NCI-H2227 treated with DMSO at 0.1 percent for 48 hours (cell line): ENCODE data around the gene SORL1-AS1.
"Not testable (repeated sequence)": the region's sequence is repeated elsewhere in the genome, so short reads cannot be mapped to it uniquely, and the experiment has no call there.

ENCODE experiments used
- DNase-seq: peaks from one replicate; lab custom pipeline; 2025; lab: John Stamatoyannopoulos, UW

SORL1-AS1 gene

DNA sequence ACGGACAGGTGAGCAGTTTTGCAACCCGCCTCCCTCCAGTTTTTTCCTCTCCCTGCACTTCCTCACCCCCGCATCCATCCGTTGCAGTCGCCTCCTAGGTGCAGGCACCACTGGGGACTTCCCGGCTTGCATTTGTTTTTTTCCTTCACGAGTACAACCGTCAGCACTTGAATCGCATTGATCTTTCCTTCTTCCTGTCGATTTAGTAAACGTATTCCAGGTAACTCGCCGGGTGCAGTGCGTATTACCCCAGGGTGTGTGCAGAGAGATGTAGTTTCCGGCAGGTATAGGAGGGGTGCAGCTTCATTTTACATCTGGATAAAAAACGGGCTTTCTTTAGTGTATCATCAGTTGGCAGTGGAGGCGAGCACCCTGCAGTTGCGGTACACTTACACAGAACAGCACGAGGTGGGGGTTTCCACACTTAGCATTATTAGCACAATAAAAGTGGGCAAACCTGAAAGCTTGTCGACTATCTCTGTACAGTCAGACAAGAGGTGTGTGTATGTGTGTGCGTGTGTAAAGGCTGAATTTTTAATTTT lies at the start of gene SORL1-AS1:
SORL1-AS1 (minus strand) TSS at position 359 of the 542 bp plus-strand sequence.
- DNase-seq, result peak; percentile 36

GRCh38 chr11:121500717-121501116 lies 48.0 kb upstream of the SORL1-AS1 start:
- DNase-seq, result no peak

DNA sequence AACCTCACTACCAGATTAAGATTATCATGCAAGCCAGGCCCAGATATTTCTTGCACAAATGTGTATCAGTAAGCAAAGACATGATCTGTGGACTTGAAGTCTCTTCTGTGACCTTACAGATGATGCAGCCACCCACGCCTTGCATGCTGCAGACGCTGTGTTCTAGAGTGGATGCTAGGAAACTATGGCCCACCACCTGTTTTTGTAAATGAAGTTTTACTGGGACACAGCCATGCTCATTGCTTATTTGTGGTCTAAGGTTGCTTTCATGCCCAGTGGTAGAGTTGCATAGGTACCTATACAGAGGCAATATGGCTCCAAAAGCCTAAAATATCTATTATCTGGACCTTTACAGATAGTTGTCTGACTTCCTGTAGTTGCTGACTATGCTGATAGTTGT lies 47.5 kb upstream of the SORL1-AS1 start:
- no peak for DNase-seq

DNA sequence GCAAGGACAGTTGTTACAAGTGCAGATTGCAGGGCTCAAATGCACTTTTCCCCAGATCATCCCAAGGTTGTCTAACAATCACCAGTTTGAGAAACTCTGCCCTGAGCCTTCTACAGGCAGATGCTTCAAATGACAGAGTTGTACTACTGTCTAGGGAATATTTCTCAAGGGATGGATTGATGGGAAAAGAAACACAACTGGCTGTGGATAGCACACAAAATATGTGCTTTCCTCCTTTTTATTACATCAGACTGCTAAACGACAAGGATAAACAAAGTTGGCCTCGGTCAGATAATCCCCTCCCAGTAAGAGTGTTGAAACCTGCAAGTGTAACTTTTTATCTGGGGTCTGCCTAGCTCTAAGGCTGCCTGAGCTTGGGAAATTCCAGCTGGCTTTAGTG lies 46.6 kb upstream of the SORL1-AS1 start:
- DNase-seq, result no peak

- DNase-seq, result no peak
Measured at GRCh38 chr11:121497176-121497998, 44.6 kb upstream of the SORL1-AS1 start.

- DNase-seq, result no peak
Measured at GRCh38 chr11:121494355-121495099, 41.8 kb upstream of the SORL1-AS1 start.

DNA sequence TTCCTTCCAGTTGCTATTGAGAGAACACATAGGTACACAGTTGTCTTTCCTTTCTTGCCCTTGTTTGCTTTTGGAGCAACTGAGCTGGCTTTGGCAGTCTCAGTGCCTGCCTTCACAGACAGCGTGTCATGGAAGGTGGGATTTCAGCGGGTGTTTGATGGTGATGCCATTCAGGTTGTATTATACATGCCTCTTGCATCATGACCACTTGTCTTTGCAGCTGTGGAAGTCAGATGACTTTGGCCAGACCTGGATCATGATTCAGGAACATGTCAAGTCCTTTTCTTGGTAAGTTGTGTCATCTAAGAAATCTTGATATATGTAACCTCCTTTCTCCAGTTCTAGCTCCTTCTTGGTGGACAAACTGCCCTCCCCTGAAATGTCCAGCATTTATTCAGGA lies 37.1 kb upstream of the SORL1-AS1 start:
- DNase-seq, result no peak

DNA sequence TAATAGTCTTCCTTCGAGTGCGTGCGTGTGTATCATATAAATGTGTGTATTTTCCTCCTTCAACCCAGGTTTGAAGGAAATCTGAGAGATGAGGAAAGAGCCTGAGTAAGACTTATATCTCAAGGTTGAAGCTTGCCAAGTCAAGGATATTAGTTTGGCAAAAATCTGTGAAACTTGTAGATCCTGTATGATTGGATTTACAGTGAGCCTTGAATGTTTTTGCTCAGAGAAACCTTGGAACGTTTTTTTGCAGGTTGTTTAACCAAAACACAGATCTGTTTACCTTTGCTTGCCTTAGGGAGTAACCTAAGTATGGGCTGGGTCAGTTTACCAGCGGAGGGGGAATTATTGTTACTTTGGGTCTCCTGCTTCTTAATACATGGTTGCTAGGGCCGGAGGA lies 35.9 kb upstream of the SORL1-AS1 start:
- no peak for DNase-seq

DNA sequence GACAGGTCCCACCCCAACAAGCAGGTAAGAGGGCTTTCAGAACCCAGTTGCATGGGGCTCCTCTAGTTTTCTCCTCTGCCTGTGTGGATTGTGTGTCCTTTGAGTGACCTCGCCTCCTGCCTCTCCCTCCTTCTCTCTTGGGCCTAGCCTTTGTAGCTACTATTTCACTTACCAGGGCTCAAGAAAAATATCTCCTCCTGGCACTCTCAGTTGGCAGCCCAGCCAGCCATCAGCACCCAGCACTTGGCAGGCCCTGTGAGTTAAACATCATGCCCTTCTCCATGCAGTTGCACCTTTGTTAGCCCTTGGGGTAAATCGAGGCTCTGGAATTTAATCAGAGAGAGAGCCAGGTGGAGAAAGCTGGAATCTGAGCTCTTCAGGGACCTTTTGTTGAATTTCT lies 35.4 kb upstream of the SORL1-AS1 start:
- DNase-seq, result no peak

GRCh38 chr11:121487191-121487590 lies 34.4 kb upstream of the SORL1-AS1 start:
- DNase-seq, result no peak

- no peak for DNase-seq
Measured at GRCh38 chr11:121486054-121486453, 33.3 kb upstream of the SORL1-AS1 start.

DNA sequence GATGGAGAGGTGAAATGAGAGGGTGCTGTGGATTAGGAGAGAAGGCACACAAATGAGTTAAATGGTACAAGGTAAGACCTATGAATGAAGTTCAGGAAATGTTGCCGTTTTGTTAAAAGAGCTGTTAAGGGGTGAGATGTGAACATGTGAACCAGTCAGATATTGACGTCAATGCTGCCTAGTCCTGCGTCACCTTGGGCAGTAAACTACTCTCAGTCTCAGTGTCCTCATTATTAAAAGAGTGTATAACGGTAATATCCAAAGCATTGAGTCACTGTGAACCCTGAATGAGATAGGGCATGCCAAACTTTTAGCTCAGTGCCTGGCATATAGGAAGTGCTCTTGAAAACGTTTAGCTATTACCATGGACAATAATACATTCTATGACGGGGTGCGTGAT lies 32.4 kb upstream of the SORL1-AS1 start:
- DNase-seq, result no peak

DNA sequence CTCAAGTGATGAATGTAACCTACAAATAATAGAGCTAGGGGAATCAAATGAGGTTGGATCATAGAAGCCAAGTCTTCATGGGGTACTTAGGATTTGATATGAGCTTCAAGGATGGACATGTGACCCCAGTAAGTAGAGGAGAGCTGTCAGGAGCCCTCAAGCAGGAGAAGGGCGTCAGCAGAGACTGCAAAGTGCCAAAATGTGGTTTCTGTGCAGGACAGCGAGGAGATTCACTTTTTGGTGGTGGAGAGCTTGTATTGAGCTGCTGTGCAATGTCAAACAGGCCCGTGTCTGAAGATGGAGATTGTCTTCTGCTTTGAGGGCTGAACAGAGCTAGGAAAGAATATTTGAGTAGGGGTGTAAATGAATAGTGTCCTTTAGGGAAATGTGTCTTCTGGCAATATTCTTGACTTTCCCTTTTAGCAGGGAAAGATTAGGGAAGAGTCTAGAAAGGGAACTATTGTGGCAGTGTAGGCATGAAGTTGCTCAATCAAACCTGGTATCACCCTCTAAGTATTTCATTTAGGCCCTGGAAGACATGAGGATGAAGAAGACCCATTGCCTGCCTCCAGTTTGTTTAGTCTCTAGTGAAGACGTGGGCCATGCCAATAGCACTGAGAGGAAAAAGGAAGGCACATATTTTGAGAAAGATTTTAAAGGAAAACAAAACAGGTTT lies 31.2 kb upstream of the SORL1-AS1 start:
- no peak for DNase-seq

DNA sequence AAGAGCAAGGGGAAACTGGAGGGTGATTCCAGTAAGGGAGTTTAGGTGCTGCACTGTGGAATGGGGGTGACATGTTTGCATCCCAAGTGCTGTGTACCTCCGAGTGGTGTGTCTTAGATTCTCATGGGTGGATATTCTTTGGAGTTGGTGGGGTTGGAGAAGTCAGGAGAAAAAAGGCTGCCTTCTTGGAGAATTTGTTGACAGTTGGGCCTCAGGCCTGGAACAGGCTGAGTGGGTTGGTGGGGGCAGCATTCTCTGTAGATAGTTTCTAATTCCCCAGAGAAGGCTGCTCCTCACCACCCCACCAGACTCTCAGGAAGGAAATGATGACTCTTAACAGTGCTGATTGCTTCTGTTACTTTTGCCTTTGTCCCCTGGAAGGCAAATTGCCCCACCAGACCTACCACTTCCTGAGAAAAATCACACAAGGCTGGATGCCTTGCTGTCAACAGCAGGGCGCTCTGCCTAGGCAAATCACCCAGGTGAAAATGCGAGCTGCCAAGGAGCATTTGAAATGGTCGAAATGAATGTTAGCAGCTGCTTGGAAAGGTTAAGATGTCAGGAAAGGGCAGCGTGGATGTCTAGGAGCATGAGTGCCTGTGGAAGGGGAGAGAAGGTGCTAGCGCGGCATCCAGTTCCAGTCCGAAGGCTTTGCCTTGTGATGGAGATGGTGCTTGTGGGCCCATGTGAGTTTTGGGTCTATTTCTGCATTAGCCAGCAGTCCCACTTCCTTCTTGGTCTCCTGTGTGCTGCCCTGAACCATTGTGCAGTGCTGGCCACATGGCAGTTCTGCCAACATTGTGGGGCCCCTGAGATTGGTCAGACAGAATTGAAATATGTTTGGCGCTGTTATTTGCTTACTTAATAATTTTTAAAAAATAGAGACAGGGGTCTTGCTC lies 29.7 kb upstream of the SORL1-AS1 start:
- no peak for DNase-seq

DNA sequence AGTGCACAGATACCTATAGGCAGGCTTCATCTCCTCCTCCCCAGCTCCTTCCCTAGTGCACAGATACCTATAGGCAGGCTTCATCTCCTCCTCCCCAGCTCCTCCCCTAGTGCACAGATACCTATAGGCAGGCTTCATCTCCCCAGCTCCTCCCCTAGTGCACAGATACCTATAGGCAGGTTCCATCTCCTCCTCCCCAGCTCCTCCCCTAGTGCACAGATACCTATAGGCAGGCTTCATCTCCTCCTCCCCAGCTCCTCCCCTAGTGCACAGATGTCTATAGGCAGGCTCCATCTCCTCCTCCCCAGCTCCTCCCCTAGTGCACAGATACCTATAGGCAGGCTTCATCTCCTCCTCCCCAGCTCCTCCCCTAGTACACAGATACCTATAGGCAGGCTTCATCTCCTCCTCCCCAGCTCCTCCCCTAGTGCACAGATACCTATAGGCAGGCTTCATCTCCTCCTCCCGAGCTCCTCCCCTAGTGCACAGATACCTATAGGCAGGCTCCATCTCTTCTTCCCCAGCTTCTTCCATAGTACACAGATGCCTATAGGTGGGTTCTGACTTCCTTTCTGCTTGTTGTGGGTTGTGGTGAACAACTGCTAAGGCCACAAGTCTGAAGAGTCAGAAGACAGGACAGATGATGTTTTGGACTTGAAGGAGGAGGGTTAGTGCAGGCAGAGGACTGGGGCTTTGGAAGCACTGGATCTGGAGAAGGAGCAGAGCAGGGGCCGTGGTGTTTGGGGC lies 28.9 kb upstream of the SORL1-AS1 start:
- DNase-seq, result not testable (repeated sequence)

DNA sequence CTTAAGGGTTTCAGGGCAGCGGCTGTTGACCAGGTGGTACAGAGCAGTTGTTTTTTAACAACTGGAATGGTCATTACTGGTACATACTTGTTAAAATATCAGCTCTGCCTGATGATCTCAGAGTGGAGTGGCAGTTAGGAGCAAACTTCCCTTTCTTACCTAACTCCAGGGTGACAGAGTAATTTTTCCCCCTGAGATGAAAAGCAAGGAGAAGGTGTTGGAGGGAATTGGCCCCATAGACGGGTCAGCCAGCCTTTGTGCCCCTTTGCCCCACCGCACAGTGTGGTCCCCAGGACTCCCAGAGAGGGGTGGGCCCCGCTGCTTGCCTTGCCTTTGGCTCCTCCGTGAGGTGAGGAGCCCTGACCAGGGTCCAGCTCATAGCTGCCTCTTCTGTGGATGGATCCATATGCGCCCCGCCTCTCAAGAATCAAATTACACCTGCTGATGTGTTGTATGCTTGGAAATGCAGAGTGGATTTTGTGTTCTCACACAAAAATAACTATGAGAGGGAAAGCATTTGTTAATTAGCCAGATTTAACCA lies 27.0 kb upstream of the SORL1-AS1 start:
- DNase-seq, result no peak

DNA sequence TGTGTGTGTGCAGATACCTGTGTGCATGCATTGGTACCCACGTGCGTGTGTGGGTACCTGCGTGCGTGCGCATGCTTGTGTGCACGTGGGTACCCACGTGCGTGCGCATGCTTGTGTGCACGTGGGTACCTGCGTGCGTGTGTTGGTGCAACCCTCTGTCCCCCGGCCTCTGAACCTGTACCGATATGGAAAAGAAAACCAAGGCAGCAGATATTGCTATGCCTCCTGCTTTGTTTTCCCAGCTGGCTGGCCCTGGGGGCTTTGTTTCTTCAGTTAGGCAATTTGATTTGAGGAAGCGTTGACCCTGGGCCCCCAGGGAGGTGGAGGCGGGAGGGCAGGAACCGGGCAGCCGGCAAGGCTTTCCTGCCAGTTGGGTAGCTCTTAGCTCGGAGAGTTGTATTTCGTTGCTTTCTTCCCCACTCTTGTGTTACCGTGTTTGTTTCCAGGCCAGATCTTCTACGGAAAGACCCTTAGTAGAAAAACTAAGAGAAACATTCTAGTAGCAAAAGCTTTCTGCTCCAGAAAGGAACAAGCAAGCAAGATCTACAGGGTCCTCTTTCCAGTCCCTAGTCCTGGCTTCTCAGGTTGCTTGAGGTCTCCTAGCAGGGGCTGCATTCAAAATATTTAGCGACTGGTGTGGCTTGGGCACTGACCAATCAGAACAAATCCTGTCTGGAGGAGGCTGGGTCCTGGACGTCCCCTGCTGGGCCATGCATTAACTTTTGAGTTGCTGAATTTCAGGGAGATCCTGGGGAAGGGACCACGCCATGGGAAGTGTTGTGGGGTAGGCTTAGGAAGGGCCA lies 26.3 kb upstream of the SORL1-AS1 start:
- no peak for DNase-seq

- DNase-seq, result no peak
Measured at GRCh38 chr11:121478226-121478894, 25.6 kb upstream of the SORL1-AS1 start.
